HG02588 (cell line): Measurements from ENCODE around the gene PLXNB3.

Experiments used
- ATAC-seq: cut with Tn5 transposase; IDR thresholded peaks from one replicate; pipeline ENCODE4 v1.9.1; 2021; ENCODE audit warnings: mild to moderate bottlenecking, moderate library complexity; ENCODE audit not compliant: unreplicated experiment

The PLXNB3 gene

DNA sequence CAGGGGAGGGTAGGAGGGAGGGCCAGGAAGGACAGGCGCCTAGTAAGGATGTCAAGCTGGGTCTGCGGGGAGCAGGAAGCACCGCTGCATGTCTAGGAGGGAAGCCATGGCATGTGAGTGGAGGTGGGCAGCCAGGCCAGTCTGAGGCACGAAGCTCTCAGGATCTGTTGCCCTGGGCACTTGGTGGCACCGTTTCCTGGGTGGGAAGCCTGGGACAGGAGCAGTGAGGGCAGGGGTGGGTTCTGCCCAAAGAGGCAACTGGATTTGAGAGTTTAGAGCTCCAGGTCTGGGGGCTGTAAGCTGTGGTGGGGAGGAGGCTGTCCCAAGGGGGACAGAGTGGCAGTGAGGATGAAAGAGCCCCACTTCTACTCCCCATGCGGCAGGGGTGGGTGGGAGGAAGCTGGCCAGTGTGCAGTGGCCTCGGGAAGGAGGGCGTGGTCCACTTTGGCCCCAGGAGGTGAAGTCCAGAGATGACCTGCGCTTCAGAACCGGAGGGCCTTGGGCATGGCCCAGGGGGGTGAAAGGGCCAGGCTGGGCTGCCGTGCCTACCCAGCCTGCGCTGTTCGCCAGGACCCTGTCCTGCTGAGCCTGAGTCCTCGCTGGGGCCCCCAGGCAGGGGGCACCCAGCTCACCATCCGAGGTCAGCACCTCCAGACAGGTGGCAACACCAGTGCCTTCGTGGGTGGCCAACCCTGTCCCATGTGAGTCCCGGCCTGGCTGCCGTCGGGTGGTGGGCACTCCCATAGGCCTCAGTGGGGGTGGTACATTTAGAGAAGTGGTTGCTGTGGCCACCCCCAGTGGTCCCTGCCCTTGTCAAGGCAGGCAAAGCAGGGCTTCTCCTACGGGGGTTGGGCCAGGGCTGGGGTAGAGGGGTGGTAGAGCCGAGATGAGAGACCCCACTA is 8.5 kb downstream of the PLXNB3 start:
- no peak for ATAC-seq

DNA sequence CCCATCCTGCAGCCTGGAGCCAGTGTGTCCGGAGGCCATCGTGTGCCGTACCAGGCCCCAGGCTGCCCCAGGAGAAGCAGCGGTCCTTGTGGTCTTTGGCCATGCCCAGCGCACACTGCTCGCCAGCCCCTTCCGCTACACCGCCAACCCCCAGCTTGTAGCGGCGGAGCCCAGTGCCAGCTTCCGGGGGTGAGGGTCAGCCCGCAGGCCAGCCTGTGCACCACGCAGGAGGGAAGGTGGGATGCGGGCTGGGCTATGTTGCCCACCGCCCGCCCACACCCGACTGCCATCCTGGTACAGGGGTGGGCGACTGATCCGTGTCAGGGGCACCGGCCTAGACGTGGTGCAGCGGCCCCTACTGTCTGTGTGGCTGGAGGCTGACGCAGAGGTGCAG is 9.2 kb downstream of the PLXNB3 start:
- no peak for ATAC-seq

DNA sequence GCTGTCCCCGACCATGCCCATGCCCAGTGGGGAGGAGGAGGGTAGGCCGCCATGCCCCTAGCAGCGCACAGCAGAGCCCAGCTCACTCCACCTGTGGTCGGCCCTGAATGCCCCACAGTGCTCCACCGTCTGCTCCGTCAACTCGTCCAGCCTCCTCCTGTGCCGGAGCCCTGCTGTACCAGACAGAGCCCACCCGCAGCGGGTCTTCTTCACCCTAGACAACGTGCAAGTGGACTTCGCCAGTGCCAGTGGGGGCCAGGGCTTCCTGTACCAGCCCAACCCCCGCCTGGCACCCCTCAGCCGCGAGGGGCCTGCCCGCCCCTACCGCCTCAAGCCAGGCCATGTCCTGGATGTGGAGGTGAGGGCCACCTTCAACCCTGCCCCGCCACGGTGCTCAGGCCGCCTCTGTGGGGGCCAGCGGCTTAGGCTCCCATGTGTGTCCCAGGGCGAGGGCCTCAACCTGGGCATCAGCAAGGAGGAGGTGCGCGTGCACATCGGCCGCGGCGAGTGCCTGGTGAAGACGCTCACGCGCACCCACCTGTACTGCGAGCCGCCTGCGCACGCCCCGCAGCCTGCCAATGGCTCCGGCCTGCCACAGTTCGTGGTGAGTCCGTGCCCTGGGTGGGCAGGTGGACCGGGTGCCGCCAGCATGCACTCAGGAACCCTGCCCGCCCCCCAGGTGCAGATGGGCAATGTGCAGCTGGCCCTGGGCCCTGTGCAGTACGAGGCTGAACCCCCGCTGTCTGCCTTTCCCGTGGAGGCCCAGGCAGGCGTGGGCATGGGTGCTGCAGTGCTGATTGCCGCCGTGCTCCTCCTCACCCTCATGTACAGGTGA is 9.9 kb downstream of the PLXNB3 start:
- ATAC-seq, result no peak

DNA sequence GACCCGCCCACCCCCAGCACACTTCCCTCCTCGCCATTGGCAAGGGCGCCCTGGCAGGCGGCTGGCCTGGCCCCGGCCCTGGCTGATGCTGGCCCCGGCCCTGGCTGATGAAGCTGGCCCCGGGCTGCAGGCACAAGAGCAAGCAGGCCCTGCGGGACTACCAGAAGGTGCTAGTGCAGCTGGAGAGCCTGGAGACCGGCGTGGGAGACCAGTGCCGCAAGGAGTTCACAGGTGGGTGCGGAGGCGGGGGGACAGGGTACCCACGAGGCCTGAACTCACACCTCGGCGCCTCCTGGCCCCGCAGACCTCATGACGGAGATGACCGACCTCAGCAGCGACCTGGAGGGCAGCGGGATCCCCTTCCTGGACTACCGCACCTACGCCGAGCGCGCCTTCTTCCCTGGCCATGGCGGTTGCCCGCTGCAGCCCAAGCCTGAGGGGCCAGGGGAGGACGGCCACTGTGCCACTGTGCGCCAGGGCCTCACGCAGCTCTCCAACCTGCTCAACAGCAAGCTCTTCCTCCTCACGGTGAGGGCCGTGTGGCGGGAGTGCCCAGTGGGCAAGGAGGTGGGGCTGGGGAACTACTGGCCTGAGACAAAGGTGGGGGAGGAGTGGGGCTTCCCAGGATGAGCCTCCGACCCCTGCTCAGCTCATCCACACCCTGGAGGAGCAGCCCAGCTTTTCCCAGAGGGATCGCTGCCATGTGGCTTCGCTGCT is 10.7 kb downstream of the PLXNB3 start:
- no peak for ATAC-seq

DNA sequence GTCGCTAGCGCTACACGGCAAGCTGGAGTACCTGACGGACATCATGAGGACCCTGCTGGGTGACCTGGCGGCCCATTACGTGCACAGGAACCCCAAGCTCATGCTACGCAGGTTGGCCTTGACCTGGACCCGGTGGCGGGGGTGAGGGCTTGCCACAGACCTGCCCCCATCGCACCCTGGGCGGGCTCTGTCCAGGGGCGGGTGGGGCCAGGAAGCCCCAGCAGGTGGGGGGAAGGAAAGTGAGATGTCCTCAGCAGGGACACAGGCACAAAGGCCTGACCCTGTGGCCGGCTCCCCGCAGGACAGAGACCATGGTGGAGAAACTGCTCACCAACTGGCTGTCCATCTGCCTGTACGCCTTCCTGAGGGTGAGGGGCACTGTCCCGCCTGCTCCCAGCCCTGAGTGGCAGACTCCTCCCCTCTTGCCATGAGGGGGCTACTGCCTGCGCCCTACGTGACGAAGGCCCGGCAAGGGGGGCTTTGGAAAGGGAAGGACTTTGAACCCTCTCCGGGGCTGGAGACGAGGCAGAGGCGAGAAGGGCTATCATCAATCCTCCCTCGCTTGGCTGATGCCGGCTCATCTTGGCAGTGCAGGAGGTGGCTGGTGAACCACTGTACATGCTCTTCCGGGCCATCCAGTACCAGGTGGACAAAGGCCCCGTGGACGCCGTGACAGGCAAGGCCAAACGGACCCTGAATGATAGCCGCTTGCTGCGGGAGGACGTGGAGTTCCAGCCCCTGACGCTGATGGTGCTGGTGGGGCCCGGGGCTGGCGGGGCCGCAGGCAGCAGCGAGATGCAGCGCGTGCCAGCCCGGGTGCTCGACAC is 11.5 kb downstream of the PLXNB3 start:
- no peak for ATAC-seq

DNA sequence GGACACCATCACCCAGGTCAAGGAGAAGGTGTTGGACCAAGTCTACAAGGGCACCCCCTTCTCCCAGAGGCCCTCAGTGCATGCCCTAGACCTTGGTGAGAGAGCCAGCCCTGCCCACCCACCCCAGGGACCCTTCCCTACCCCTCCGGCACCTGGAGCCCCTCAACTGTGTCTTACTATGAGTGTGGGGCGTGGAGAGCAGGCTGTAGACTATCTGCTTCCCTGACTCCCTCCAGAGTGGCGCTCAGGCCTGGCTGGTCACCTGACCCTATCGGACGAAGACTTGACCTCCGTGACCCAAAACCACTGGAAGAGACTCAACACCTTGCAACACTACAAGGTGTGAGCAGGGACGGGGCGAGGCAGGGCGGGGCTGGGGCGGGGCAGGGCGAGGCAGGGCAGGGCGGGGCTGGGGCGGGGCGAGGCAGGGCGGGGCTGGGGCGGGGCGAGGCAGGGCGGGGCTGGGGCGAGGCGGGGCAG is 12.1 kb downstream of the PLXNB3 start:
- no peak for ATAC-seq

DNA sequence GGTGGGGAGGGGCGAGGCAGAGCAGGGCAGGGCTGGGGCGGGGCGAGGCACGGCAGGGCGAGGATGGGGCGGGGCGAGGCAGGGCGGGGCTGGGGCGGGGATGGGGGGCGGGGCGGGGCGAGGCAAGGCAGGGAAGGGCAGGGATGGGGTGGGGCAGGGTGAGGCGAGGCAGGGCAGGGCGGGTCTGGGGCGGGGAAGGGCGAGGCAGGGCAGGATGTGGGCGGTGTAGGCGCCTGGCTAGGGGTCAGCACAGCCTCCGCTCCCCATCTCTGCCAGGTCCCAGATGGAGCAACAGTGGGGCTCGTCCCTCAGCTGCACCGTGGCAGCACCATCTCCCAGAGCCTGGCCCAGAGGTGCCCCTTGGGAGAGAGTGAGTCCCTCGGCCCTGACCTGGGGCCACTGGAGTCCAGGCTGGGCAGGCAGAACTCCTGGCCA is 12.6 kb downstream of the PLXNB3 start:
- no peak for ATAC-seq

DNA sequence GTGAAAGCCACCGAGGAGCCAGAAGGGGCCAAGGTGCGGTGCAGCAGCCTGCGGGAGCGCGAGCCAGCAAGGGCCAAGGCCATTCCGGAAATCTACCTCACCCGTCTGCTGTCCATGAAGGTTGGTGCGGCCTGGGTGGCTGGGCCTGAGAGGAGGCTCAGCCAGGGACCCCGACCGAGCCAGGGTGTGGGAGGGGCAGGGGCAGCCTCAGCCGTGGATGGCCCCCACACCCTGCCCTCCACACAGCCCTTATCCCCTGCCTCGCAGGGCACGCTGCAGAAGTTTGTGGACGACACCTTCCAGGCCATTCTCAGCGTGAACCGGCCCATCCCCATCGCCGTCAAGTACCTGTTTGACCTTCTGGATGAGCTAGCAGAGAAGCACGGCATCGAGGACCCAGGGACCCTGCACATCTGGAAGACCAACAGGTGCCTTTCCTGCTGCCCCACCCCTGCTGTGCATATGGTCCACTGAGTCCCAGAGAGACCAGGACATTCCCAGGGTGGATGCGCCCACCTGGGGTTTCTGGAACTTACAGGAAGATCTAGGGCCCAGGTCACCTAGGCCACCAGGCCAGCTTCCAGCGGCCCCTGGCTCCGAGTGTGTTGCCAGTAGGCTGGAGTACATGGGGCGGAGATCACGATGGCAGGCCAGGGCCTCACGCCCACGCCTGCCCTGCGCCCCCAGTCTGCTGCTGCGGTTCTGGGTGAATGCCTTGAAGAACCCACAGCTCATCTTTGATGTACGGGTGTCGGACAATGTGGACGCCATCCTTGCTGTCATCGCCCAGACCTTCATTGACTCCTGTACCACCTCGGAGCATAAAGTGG is 13.4 kb downstream of the PLXNB3 start:
- ATAC-seq, result no peak

DNA sequence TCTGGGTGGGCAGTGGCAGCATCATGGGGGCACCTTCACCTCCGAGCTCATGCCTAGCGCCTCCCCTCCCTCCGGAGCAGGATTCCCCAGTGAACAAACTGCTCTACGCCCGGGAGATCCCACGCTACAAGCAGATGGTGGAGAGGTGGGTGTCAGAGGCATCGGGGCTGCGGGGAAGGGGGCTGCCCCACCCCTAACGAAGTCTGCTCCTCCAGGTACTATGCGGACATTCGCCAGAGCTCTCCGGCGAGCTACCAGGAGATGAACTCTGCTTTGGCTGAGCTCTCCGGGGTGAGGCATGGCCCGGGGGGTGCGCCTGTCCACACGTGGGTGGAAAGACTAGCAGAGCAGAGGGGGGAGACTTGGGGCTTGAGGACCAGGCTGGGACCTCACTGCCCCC is 14.1 kb downstream of the PLXNB3 start:
- ATAC-seq, result no peak

DNA sequence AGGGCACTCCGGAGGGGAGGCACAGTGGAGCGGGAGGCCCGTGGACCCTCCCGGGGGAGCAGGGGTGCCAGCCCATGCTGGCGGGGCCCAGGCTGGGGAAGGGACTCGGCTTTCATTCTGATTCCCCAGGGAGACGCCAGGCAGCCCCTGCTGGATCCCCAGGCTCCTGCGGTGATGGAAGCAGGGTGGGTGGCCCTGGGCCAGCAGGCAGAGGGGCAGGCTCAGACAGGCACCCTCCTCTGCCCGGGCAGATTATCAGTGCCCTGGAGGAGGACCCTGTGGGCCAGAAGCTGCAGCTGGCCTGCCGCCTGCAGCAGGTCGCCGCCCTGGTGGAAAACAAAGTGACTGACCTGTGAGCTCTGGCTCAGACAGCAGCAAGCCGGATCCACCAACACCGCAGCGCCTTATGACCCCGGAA is 14.6 kb downstream of the PLXNB3 start:
- ATAC-seq, result no peak

DNA sequence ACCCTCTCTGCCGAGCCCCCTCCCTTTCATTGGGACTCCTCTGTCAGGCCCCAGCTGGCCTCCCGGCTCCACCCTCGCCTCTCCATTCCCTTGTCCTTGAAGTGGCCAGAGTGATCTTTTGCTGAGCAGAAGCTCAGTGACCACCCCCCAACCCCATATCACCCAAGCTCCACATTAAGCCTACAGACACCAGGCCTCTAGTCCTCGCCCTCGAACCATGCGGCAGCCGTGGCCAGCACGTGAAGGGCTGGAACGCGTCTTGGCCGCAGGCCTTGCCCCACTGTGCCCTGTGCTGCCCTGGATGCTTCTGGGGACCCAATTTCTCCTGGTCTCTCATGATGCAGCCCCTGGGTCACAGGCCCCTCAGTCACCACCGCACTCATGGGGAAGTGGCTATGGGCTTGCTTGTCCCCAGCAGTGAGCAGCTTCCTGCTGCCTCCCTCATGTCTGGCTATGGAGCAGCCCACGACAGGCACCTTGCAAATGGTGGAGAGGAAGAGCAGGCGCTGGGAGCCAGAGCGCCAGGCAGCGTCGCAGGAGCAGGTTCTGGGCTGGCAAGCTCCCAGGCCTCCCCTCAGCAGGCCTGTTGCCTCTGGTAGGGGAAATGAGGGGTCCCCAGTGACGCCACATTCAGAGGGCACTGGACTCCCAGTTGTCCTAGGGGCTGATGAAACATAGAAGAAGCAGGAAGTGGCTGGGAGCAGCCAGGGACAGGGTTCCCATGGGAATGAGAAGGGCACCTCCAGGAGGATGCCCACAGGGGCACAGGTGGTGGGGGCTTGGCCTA is 16.0 kb downstream of the PLXNB3 start:
- ATAC-seq, result no peak

DNA sequence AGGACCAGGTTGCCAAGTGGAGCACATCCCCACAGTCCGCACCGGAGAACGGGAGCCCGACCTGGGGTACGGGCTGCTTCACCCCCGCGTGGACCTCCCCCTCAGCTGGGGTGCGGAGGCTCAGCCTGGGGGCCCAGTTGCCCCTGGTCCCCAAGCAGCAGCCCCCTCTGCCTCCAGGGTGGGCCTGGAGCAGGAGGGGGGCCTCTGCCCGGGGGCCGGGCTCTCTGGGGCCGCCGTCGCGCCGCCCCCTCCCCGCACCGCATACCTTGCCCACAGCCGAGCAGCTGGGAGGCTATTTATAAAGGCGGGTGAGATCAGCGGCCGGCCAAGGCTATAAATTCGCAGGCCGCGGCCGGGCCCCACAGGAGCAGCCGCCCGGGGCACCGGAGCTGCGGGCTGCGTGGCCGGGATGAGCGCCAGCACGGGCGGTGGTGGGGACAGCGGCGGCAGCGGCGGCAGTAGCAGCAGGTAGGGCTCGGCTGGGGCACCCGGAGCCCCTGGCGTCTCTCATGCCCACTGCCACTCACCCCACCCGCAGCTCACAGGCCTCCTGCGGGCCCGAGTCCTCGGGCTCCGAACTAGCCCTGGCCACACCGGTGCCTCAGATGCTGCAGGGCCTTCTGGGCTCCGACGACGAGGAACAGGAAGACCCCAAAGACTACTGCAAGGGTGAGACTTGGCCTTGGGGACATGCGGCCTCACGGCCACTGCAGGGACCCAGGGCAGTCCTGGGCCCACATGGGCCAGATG is 16.8 kb downstream of the PLXNB3 start, which contains the start of gene SRPK3:
TSS of gene SRPK3 (plus strand) at position 364 of the 750 bp plus-strand sequence. CDS start at position 410, 46 bp downstream.
- ATAC-seq, result no peak

DNA sequence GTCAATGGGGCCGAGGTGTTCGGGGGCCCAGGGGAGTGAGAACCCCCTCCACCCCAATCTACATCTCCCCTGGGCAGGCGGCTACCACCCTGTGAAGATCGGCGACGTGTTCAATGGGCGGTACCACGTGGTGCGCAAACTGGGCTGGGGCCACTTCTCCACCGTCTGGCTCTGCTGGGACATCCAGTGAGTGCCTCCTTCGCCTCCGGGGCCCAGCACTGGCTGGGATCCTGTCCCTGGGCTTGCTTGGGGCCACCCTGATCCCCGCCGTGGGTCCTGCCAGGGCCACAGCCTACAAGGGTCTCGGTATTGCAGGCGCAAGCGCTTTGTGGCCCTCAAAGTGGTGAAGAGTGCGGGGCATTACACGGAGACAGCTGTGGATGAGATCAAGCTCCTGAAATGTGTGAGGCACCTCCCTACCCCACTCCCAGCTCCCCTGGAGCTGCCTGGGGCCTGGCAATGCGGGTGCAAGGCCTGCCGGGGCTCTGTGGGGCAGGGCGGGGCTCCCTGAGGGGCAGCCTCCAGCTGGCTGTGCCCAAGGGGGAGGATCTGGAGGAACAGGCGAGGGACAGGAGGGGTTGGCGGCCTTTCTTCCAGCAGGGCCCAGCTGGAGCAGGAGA is 17.5 kb downstream of the PLXNB3 start:
- ATAC-seq, result no peak

DNA sequence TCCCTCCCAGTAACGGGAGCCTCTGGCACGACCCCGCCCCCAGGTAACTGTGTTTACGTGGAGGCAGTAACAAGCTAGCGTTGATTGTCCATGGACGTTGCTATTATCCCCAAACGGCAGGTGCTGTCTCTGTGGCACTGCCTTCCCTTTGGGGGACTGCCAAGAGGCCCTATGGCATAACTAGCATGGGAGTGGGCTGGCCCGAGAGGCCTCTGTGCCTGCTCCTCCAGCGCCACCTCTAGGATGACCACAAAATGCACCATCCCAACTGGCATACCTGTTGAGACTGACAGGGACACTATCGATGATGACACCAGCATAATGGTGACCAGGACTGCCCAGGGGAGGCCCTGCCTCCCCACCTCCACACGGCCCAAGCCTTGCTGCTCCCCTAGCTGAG is 18.3 kb downstream of the PLXNB3 start:
- no peak for ATAC-seq

DNA sequence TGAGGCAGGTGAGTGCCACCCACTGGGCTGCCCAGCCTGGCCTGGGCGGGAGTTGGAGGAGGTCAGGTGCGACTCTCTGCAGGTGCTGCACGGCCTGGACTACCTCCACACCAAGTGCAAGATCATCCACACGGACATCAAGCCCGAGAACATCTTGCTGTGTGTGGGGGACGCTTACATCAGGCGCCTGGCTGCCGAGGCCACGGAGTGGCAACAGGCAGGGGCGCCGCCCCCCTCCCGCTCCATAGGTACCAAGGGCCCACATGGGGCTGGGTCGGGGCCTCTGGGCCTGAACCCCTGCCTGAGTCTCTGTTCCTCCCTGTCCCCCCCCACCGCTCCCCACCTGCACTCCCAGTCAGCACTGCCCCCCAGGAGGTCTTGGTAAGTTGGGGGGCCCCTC is 18.8 kb downstream of the PLXNB3 start:
- ATAC-seq, result no peak

DNA sequence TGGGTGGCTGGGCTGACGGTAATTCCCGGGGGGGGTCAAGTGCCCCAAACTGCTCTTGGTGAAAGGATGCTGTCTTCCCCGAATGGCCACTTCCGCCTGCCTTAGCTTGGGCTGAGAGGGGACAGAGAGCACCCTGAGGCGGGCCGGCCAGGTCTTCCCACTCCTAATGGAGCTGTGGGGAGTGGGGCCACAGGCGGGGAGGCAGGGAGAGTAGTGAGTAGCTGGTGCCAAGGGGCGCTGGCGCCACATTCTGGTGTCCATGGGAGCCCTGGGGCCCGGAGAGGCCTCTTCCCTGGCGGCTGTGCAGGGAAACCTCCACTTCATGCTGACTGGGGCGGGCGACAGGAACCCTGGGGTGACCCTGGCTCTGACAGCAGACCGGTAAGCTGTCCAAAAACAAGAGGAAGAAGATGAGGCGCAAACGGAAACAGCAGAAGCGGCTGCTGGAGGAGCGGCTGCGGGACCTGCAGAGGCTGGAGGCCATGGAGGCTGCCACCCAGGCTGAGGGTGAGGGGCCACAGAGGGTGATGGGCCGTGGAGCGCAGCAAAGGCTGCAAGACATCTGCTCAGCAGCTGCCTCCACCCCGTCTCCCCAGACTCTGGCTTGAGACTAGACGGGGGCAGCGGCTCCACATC is 19.4 kb downstream of the PLXNB3 start:
- ATAC-seq, result no peak
